Trophoblast cell (in vitro differentiated cells and primary cell): Measurements from ENCODE around the gene AK5.
"Not testable (repeated sequence)": the region's sequence is repeated elsewhere in the genome, so short reads cannot be mapped to it uniquely, and the experiment has no call there.

Source experiments
- DNase-seq, 2 donors: peaks; one replicate each; pipeline ENCODE4 v3.0.0-alpha.2; 2016
- H2AFZ ChIP-seq: 2 replicates; pipeline ENCODE4 v1.6.1; 2013; ENCODE audit warnings: low read length, moderate library complexity, mild to moderate bottlenecking; ENCODE audit not compliant: insufficient read depth, poor library complexity
- H2AK5ac ChIP-seq: 2 replicates; pipeline ENCODE4 v1.6.1; 2013; ENCODE audit warnings: mild to moderate bottlenecking, low read length
- H2BK120ac ChIP-seq: 2 replicates; pipeline ENCODE4 v1.6.1; 2013; ENCODE audit warnings: low read length, mild to moderate bottlenecking, moderate library complexity; ENCODE audit not compliant: insufficient read depth, poor library complexity
- H2BK12ac ChIP-seq: 2 replicates; pipeline ENCODE4 v1.6.1; 2013; ENCODE audit warnings: mild to moderate bottlenecking, low read length, moderate library complexity
- H2BK5ac ChIP-seq: 2 replicates; pipeline ENCODE4 v1.6.1; 2013; ENCODE audit warnings: low read length, low read depth, moderate library complexity, mild to moderate bottlenecking; ENCODE audit not compliant: poor library complexity
- H3K14ac ChIP-seq: 2 replicates; pipeline ENCODE4 v1.6.1; 2013; ENCODE audit warnings: mild to moderate bottlenecking, low read length
- H3K18ac ChIP-seq: 2 replicates; pipeline ENCODE4 v1.6.1; 2013; ENCODE audit warnings: mild to moderate bottlenecking, low read length
- H3K23ac ChIP-seq: 2 replicates; pipeline ENCODE4 v1.6.1; 2013; ENCODE audit warnings: low read length
- H3K27ac ChIP-seq: 2 replicates; pipeline ENCODE4 v1.5.1; 2013; ENCODE audit warnings: low read depth, mild to moderate bottlenecking, inconsistent platforms, low read length, moderate library complexity
- H3K27me3 ChIP-seq: 2 replicates; pipeline ENCODE4 v1.6.1; 2013; ENCODE audit warnings: inconsistent platforms, mild to moderate bottlenecking, low read length, moderate library complexity; ENCODE audit not compliant: insufficient read depth
- H3K36me3 ChIP-seq, 2 experiments: 1 replicate in 1 of 2; 2 replicates in 1 of 2; pipeline ENCODE4 v1.6.1; 2013; ENCODE audit warnings: low read length in 2 of 2, mild to moderate bottlenecking in 2 of 2, moderate library complexity in 1 of 2; ENCODE audit not compliant: insufficient read depth in 2 of 2, control insufficient read depth in 1 of 2
- H3K4ac ChIP-seq: 2 replicates; pipeline ENCODE4 v1.6.1; 2013; ENCODE audit warnings: low read depth, mild to moderate bottlenecking, low read length, moderate library complexity
- H3K4me1 ChIP-seq, 2 experiments: 1 replicate in 1 of 2; 2 replicates in 1 of 2; pipeline ENCODE4 v1.6.1; 2013; ENCODE audit warnings: low read length in 2 of 2, mild to moderate bottlenecking in 2 of 2, moderate library complexity in 1 of 2; ENCODE audit not compliant: insufficient read depth in 2 of 2, control insufficient read depth in 1 of 2
- H3K4me2 ChIP-seq: 2 replicates; pipeline ENCODE4 v1.6.1; 2013; ENCODE audit warnings: inconsistent platforms, mild to moderate bottlenecking, low read length, moderate library complexity
- H3K4me3 ChIP-seq: 2 replicates; pipeline ENCODE4 v1.5.1; 2013; ENCODE audit warnings: mild to moderate bottlenecking, low read depth, low read length, inconsistent platforms
- H3K79me1 ChIP-seq: one replicate; pipeline ENCODE4 v1.6.1; 2013; ENCODE audit warnings: low read length
- H3K79me2 ChIP-seq: 2 replicates; pipeline ENCODE4 v1.6.1; 2013; ENCODE audit warnings: low read length, mild to moderate bottlenecking; ENCODE audit not compliant: control insufficient read depth, insufficient read depth, poor library complexity
- H3K9ac ChIP-seq: 2 replicates; pipeline ENCODE4 v1.6.1; 2013; ENCODE audit warnings: mild to moderate bottlenecking, low read length
- H3K9me3 ChIP-seq: 2 replicates; pipeline ENCODE4 v1.6.1; 2013; ENCODE audit warnings: low read depth, mild to moderate bottlenecking, control low read depth, inconsistent platforms, low read length; ENCODE audit not compliant: insufficient read depth
- H4K12ac ChIP-seq: 2 replicates; pipeline ENCODE4 v1.6.1; 2013; ENCODE audit warnings: low read depth, mild to moderate bottlenecking, low read length, moderate library complexity
- H4K8ac ChIP-seq: 2 replicates; pipeline ENCODE4 v1.6.1; 2013; ENCODE audit warnings: low read depth, mild to moderate bottlenecking, low read length, moderate library complexity
- H4K91ac ChIP-seq: one replicate; pipeline ENCODE4 v1.6.1; 2013; ENCODE audit warnings: low read depth, mild to moderate bottlenecking, low read length, moderate library complexity
- WGBS: extraction: QIAGEN DNeasy Blood & Tissue Kit; methylation state at CpG from one replicate; pipeline ENCODE4 v1.1.7; 2013; ENCODE audit warnings: missing lambda C conversion rate; ENCODE audit not compliant: insufficient read length, insufficient coverage; ENCODE audit errors: extremely low coverage; 5-methylcytosine and 5-hydroxymethylcytosine counted together

Gene AK5

GRCh38 chr1:77310924-77311323 is 29.1 kb downstream of the AK5 start:
- no peak overlapping the region for H4K8ac ChIP-seq
- no peak overlapping the region for H2AK5ac ChIP-seq
- DNase-seq = no peak
- no peaks in the 10 kb centered on the region for H3K79me1 ChIP-seq
- H3K14ac ChIP-seq = no peak overlapping the region
- no peak overlapping the region for H3K27ac ChIP-seq
- H4K91ac ChIP-seq = no peak overlapping the region
- H3K9me3 ChIP-seq = no peaks in the 10 kb centered on the region
- WGBS = no CpG with 5 or more reads among the region's 3 CpGs
- H3K4ac ChIP-seq = no peak overlapping the region
- no peak overlapping the region for H4K12ac ChIP-seq
- H3K4me3 ChIP-seq = no peak overlapping the region
- H2AFZ ChIP-seq = no peak overlapping the region
- H2BK12ac ChIP-seq = no peak overlapping the region
- no peak overlapping the region for H3K23ac ChIP-seq
- no peaks in the 10 kb centered on the region for H3K4me1 ChIP-seq
- H3K79me2 ChIP-seq = no peaks in the 10 kb centered on the region
- H3K4me2 ChIP-seq = no peak overlapping the region
- H3K9ac ChIP-seq = no peak overlapping the region
- H2BK120ac ChIP-seq = no peak overlapping the region
- H3K18ac ChIP-seq = no peak overlapping the region
- no peaks in the 10 kb centered on the region for H3K27me3 ChIP-seq
- no peaks in the 10 kb centered on the region for H3K36me3 ChIP-seq
- no peak overlapping the region for H2BK5ac ChIP-seq

- H3K79me1 ChIP-seq, H3K36me3 ChIP-seq, H4K8ac ChIP-seq, H3K14ac ChIP-seq, H2AFZ ChIP-seq, H3K4me2 ChIP-seq, H4K91ac ChIP-seq, H2BK5ac ChIP-seq, H3K4me3 ChIP-seq, H2BK120ac ChIP-seq, H3K4ac ChIP-seq, H3K27ac ChIP-seq, H3K79me2 ChIP-seq, H3K4me1 ChIP-seq, H3K18ac ChIP-seq, H3K9me3 ChIP-seq, H2BK12ac ChIP-seq, H2AK5ac ChIP-seq, H3K27me3 ChIP-seq, H3K9ac ChIP-seq, H4K12ac ChIP-seq, H3K23ac ChIP-seq: not testable (repeated sequence)
- peak in 1 of 2 donors; percentile 3 for DNase-seq
- no CpG with 5 or more reads among the region's 5 CpGs for WGBS
Measured at GRCh38 chr1:77312364-77312763, 30.5 kb downstream of the AK5 start.

- Histone ChIP-seq H4K8ac (peak overlapping the region; percentile 13), H3K27ac (no peak overlapping the region), H3K36me3 (no peaks in the 10 kb centered on the region), H2BK5ac (no peak overlapping the region), H4K91ac (no peak overlapping the region), H3K4me3 (no peak overlapping the region), H3K9me3 (no peaks in the 10 kb centered on the region), H2BK12ac (no peak overlapping the region), H4K12ac (no peak overlapping the region), H3K79me2 (no peaks in the 10 kb centered on the region), H3K18ac (no peak overlapping the region), H2AFZ (peak overlapping the region; percentile 39), H3K4ac (no peak overlapping the region), H3K4me2 (no peak overlapping the region), H3K14ac (no peak overlapping the region), H3K4me1 (no peaks in the 10 kb centered on the region), H2BK120ac (no peak overlapping the region), H2AK5ac (no peak overlapping the region), H3K23ac (no peak overlapping the region), H3K79me1 (no peaks in the 10 kb centered on the region), H3K9ac (no peak overlapping the region), H3K27me3 (no peaks in the 10 kb centered on the region)
- no CpG with 5 or more reads among the region's 8 CpGs for WGBS
- peak in 1 of 2 donors; percentile 36 for DNase-seq
Measured at GRCh38 chr1:77313491-77313890, 31.7 kb downstream of the AK5 start.

GRCh38 chr1:77316006-77316405 is 34.2 kb downstream of the AK5 start:
- Histone ChIP-seq H3K4me1 (no peaks in the 10 kb centered on the region), H3K14ac (no peak overlapping the region), H3K27ac (no peak overlapping the region), H4K8ac (no peak overlapping the region), H3K18ac (no peak overlapping the region), H3K4me2 (no peak overlapping the region), H3K9me3 (no peaks in the 10 kb centered on the region), H2AK5ac (no peak overlapping the region), H2BK120ac (no peak overlapping the region), H3K4ac (no peak overlapping the region), H3K27me3 (no peaks in the 10 kb centered on the region), H4K91ac (no peak overlapping the region), H3K9ac (no peak overlapping the region), H3K4me3 (no peak overlapping the region), H2BK5ac (no peak overlapping the region), H3K23ac (no peak overlapping the region), H2AFZ (no peak overlapping the region), H3K79me2 (no peaks in the 10 kb centered on the region), H3K36me3 (no peaks in the 10 kb centered on the region), H3K79me1 (no peaks in the 10 kb centered on the region), H2BK12ac (no peak overlapping the region), H4K12ac (no peak overlapping the region)
- WGBS = no CpG with 5 or more reads among the region's 1 CpG
- peak; percentile 16 to 31 for DNase-seq
